HUDEP-2 (cell line): ENCODE data around the gene TRIM27.
"Not testable (repeated sequence)": the region's sequence is repeated elsewhere in the genome, so short reads cannot be mapped to it uniquely, and the experiment has no call there.

Source experiments
- DNase-seq, 76 experiments: peaks; one replicate each; lab custom pipeline; 2025; ENCODE audit not compliant: unreplicated experiment in 76 of 76; lab: John Stamatoyannopoulos, UW

The TRIM27 gene

DNA sequence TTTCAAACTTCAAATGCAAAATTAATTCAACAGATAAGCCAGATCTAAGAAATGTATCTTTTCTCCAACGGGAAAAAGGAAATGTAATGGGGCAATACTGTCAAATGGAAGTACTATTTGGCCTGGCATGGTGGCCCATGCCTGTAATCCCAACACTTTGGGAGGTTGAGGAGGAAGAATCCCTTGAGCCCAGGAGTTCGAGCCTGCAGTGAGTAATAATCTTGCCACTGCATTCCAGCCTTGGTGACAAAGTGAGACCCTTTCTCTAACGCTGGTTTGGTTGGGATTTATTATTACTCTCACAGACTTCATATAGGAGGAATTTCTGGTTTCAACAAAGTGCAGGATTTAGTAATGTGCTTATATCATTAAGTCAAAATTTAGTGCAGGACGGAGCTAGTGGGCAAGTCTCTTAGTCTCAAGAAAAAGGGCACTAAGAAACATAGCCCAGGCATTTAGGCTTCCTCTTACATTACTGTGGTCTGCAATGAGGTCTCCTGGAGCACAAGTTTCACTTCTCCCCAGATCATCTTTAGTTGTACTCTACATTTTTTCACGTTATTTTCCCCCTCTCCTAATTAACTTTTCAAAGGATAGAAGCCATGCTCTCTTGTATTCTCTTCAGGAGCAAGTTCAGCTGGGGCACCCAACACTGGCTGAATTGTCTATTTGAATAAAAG lies 23.1 kb downstream of the TRIM27 start:
- no peak for DNase-seq

DNA sequence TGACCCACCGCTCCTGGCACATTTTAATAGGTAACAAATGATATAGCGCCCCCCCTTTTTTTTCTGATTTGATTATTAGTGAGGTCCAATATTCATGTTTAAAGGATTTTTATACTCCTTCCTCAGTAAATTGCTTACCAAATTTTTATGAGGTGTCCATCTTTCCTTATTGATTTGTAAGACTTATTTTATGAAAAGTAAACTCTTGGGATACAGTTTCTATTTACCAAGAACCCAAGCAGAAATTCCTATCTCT lies 25.1 kb downstream of the TRIM27 start:
- no peak for DNase-seq

- DNase-seq = peak in 1 of 76 experiments; percentile 53
Observed at GRCh38 chr6:28897369-28897745, 26.4 kb downstream of the TRIM27 start.

GRCh38 chr6:28896505-28897368 lies 27.0 kb downstream of the TRIM27 start:
- DNase-seq = peak in 68 of 76 experiments; percentile 25 to 84 (median 58)

DNA sequence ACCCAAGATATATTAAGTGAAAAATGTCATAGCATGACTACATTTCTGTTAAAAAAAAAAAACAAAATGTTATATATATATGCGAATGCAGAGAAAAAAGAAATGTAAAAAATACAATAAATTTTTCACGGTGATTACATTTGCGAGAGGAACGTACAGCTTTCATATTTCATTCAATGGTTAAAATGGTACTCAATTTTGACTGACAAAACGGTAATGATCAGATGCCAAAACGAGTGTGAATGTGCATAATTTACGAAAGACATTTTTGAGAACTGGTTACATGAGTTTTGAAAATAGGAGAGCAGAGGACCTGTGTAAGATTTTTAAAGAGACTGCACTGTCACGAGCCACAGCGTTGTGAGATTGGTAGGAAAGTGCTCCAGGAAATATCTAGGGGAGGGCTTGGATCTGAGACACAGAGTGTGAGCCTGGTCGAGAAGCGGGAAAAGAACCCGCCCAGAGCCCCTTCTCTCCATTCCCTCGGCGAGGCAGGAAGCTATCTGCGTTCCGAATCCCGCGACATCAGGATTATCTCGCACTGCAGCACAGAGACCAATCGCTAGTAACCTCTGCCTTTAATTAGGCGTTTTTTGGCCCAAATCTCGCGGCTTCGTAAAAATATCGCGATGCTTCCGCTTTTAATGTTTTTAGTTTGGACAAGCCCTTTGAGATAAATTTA lies 28.5 kb downstream of the TRIM27 start:
- peak in 74 of 76 experiments; percentile 53 to 98 (median 92) for DNase-seq

DNA sequence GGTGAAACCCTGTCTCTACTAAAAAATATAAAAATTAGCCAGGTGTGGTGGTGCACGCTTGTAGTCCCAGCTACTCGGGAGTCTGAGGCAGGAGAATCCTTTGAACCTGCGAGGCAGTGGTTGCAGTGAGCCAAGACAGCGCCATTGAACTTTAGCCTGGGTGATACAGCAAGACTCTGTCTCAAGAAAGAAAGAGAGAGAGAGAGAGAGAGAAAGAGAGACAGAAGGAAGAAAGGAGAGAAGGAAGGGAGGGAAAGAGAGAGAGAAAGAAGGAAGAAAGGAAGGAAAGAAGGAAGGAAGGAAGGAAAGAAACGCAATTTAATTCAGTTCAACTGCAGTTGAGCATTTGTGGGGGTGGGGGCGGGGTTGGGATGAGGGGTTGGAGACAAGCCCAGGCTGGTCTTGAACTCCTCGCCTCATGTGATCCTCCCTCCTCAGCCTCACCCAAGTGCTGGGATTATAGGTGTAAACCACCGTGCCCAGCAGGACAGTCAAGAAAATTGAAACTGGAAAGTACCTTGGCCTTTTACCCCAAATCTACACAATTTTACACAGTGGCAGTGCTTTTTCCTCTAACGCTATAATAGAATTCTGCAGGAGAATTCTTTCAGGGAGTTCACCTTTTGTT lies 30.5 kb downstream of the TRIM27 start:
- DNase-seq = peak in 1 of 76 experiments; percentile 11

DNA sequence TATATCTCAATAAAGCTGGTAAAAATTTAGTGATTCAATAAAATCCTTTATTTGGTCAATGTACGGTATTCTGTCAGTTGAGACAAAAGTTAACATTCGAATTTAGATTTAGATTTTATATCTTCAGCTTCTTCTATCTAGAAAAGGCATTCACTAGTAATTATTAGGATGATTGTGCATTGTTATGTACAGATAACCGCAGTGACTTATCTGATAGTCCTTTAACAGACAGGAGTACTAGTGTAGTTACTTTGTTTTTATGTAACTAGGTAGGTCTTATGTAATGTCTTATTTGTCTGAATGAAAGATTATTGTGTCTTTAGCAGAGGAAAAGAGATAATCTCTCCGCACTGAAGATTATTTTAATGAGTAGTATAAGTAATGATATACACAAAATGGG lies 31.3 kb downstream of the TRIM27 start:
- no peak for DNase-seq

- DNase-seq = no peak
Observed at GRCh38 chr6:28887796-28888496, 35.8 kb downstream of the TRIM27 start.

DNA sequence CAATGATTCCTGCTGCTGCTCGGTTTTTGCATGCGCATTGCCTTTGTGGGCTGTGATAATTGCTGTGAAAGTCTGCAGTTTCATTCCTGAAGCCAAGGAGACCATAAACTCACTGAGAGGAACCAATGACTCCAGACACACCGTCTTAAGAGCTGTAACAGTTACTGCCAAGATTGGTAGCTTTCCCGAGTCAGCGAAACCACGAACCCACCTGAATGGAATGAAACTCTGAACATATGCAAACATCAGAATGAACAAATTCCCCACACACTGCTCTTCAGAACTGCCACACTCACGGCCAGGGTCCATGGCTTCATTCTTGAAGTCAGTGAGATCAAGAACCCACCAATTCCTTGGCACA lies 37.7 kb downstream of the TRIM27 start:
- no peak for DNase-seq

DNA sequence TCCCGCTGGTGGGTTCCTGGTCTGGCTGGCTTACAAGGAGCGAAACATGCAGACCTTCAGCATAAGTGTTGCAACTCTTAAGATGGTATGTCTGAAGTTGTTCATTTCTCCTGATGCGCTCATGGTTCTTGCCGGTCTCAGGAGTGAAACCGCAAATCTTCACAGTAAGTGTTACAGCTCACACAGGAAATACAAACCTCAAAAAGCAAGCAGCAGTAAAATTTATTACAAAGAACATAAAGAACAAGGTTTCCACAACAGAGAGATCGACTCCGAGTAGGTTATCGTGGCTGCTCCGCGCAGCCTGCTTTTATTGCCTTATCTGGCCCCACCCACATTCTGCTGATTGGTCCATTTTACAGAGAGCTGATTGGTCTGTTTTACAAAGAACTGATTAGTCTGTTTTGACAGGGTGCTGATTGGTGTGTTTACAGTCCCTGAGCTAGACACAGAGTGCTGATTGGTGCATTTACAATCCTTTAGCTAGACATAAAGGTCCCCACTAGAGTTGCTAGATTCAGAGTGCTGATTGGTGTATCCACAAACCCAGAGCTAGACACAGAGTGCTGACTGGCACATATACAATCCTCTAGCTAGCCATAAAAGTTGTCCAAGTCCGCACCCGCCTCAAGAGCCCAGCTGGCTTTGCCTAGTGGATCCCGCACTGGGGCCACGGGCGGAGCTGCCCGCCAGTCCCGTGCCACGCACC lies 39.2 kb downstream of the TRIM27 start:
- peak in 11 of 76 experiments; percentile 14 to 57 (median 27) for DNase-seq

DNA sequence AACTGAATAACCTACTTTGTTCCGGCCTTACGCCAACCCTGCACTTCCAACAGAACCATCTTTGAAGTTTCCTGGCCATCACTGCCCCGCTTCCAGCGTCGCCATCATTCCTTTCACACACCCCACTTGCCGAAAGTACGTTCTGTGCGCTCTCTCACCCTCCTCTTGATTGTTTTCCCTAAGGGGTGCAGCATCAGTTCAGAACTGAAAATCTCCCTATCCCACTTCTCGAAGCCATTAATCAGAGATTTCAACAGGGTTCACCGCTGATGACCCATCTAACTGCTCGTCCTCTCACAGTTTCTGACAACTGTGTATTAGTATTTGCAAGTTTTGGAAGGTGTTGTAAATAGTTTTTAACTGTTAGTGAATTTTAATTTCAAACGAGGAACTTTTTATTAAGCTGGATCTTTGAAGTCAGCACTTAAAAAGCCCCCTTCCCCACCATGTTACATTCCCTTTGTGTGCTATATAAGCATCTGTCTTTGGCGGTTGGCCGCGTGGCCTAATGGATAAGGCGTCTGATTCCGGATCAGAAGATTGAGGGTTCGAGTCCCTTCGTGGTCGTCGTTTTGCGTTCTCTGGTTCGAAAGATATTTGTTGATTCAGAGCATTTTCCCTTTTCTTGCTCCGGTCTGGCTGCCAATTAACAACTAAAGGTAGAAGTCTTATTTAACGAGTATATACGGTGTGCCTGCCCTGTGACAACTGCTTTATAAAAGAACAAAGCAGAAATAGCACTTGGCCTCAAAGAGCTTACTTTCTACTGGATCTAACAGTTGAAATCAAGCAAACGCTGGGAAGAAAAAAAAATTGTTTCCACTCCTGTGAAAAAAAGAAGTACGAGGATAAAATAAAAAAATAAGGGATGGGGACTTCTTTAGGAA lies 42.6 kb downstream of the TRIM27 start:
- DNase-seq = peak in 73 of 76 experiments; percentile 27 to 93 (median 82)

- no peak for DNase-seq
Observed at GRCh38 chr6:28880519-28880893, 43.3 kb downstream of the TRIM27 start.

DNA sequence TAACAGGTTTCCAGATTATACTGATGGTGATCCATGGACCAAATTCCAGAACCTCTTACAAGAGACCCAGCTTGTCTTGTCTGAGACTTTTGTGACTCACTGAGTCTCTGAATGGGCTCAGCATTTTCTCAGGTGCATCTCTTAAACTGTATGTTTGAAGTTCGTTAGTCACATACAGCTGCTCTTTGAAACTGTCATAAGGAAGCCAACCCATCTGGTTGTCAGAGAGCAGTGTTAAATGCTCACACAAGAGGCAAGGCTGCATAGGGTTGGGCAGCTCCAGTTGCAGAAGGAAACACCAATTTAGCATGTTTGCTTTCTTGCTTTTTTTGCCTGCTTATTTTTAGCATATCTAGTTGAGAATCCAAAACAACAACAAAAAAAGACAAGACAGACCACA lies 47.1 kb downstream of the TRIM27 start:
- DNase-seq = no peak

DNA sequence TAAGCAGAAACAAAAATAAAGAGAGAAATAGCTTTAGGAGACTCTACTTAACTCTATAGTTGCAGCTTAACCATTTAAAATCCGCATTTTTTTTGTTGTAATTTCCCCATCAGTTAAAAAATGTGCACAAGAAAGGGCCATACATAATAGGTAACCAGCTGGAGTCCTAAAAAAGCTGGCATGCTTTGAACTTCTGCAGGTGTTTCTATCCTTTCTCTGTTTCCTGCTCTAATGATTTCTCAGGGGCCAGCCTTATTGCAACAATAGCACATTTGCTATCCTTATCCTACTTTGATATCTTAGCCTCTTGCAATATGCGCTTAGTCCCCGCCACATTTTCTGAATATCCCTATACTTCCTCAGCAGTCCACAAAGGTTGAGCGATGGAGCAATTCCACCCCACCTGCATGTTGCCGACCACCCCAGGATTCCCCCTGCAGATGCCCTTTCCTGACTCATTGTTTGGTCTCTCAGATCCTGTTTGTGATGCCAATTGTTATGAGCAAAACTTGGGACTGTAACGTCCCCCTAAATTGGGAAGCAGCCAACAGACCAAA lies 48.5 kb downstream of the TRIM27 start:
- DNase-seq = no peak

- DNase-seq = not testable (repeated sequence)
Observed at GRCh38 chr6:28872157-28872817, 51.5 kb downstream of the TRIM27 start.

DNA sequence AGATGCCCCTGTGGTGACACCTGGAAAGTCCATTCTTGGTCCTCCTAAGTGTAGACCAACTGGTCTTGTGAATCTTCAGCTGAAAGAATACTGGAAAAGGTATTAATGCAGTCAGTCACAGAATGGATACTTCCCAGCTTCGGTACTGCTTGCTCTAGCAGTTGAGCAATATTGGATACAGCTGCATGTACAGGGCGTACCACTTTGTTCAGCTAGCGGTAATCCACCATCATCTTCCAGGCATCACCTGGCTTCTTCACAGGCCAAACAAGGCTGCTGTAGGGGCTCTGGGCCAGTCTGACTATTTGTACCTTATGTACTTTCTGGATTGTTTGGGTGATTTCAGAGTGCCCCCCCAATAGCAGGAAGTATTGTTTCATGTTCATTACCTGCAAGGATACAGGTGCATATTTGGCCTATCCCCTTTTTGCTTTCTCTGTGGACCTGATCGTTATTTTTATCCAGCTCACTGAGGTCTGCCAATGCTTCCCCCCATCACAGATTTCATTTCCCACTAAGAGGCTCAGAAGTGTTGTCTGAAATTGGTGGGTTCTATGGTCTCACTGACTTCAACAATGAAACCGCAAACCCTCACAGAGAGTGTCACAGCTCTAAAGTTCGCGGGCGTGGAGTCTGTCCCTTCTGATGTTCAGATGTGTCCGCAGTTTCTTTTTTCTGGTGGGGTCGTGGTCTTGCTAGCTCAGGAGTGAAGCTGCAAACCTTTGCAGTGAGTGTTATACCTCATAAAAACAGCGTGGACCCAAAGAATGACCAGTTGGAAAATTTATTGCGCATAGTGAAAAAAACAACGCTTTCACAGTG lies 52.2 kb downstream of the TRIM27 start:
- DNase-seq = no peak

- DNase-seq = peak in 8 of 76 experiments; percentile 15 to 30 (median 16)
Observed at GRCh38 chr6:28868873-28869272, 54.9 kb downstream of the TRIM27 start.

- DNase-seq = peak in 37 of 76 experiments; percentile 21 to 82 (median 47)
Observed at GRCh38 chr6:28867086-28867409, 56.7 kb downstream of the TRIM27 start.
